Measurements from ENCODE around the gene CMTM4. TPM values are rescaled to one million over a fixed set of nuclear protein-coding genes. Genes with fewer than 3 reads are reported as not detected.

Gene CMTM4
- total and polyA plus RNA-seq, 2 of the 8 experiments (the other 6 are each of a cell fraction or from before 2014, with no cell fraction given) = 35.3 to 51.7 TPM

DNA sequence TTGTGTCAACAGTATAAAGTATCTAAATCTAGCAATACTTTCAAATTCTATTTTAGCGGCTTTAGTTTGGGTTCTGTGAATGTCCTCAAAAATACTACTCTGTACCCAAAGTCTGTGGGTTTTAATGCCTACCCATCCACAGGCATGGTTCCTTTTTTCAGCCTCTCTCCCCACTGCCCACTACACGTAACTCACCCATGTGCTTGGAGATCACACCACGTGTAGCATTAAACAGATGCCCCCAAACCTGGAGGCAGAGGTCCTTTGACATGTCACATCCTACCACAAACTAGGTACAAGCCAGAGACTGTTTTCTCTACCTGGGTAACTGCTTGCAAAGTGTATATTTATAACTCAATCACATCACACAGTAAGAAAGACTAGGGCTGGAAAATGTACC, 49.5 kb upstream of the CMTM4 start:
- Histone ChIP-seq H2BK15ac (ENCODE audit: low read length) (no peak overlapping the region), H2BK20ac (ENCODE audit: low read length) (no peak overlapping the region), H3K36me3 (ENCODE audit: control insufficient read depth in 2 of 4, insufficient read depth in 4 of 4, low read length in 3 of 4) (peaks cover 20 to 81% (median 52%) of the 10 kb centered on the region in 4 experiments), H3K4me2 (ENCODE audit: insufficient read depth in 1 of 2, low read depth in 2 of 2, low read length in 2 of 2) (no peak overlapping the region), H2BK12ac (ENCODE audit: low read depth, low read length) (no peak overlapping the region), H3K27me3 (replicated peaks in 1 of 4; ENCODE audit: control insufficient read depth in 3 of 4, extremely low read depth in 1 of 4, insufficient read depth in 3 of 4, low read length in 3 of 4) (no peaks in the 10 kb centered on the region), H3K23me2 (ENCODE audit: low read depth, low read length) (peaks cover 8% of the 10 kb centered on the region), H4K91ac (replicated peaks; ENCODE audit: insufficient read length, low read length) (no peak overlapping the region), H3K79me2 (ENCODE audit: control insufficient read depth in 1 of 2, insufficient read depth in 2 of 2, low read length in 2 of 2) (peaks cover 17 to 75% of the 10 kb centered on the region in 2 experiments), H3K4me1 (replicated peaks in 1 of 4; ENCODE audit: control insufficient read depth in 3 of 4, insufficient read depth in 4 of 4, low read length in 3 of 4) (peaks cover 3 to 9% (median 5%) of the 10 kb centered on the region in 4 experiments; a peak in 6 of 7 replicates), H4K20me1 (replicated peaks in 1 of 2; ENCODE audit: control insufficient read depth in 1 of 2, insufficient read depth in 2 of 2, low read length in 2 of 2) (peaks cover 18 to 21% of the 10 kb centered on the region in 2 experiments), H3K27ac (ENCODE audit: low read depth, low read length) (no peak overlapping the region), H4K5ac (ENCODE audit: insufficient read length, low read depth, low read length) (no peak overlapping the region), H2AFZ (ENCODE audit: low read length) (no peak overlapping the region), H4K8ac (ENCODE audit: extremely low read depth, insufficient read depth, low read length) (no peak overlapping the region), H3K4ac (replicated peaks; ENCODE audit: insufficient read length, low read depth, low read length) (no peak overlapping the region), H3K9ac (replicated peaks in 1 of 4; ENCODE audit: extremely low read depth in 1 of 4, low read depth in 3 of 4, low read length in 3 of 4) (no peak overlapping the region), H3K9me3 (ENCODE audit: insufficient read depth in 2 of 2, low read depth in 1 of 2, low read length in 1 of 2) (no peaks in the 10 kb centered on the region; a peak in 1 of 4 replicates), H2AK5ac (ENCODE audit: low read depth, low read length) (no peak overlapping the region), H3K23ac (ENCODE audit: insufficient read length) (no peak overlapping the region), H2BK5ac (ENCODE audit: low read depth, low read length) (no peak overlapping the region), H3K18ac (ENCODE audit: extremely low read depth, low read length) (no peak overlapping the region), H3K56ac (replicated peaks; ENCODE audit: insufficient read length, low read depth, low read length) (no peak overlapping the region), H3K79me1 (ENCODE audit: low read depth, low read length) (peaks cover 7% of the 10 kb centered on the region), H3K4me3 (ENCODE audit: extremely low read depth in 1 of 4, insufficient read depth in 2 of 4, low read depth in 3 of 4, low read length in 4 of 4) (no peak overlapping the region), H2BK120ac (replicated peaks; ENCODE audit: low read depth, low read length) (no peak overlapping the region), H3K14ac (ENCODE audit: insufficient read length) (no peak overlapping the region)
- CTCF ChIA-PET (ENCODE audit: partially characterized antibody) = interaction anchor here (0.7 to 11.3 kb wide), 4 partner anchors 9 to 49 kb away, joined by 3 to 170 read pairs (median 4); partner anchors contain the start of gene CMTM4
- 94% methylated on average over 3 of the region's 3 CpGs; no CpG with 5 or more reads in 1 of the 2 experiments for WGBS, 2 experiments (ENCODE audit: extremely low coverage in 1 of 2, insufficient coverage in 1 of 2, insufficient read length in 1 of 2, insufficient replicate concordance in 2 of 2, low coverage in 1 of 2, low lambda C conversion rate in 2 of 2, missing lambda C conversion rate in 1 of 2)
- POLR2A ChIA-PET (ENCODE audit: partially characterized antibody) = interaction anchor here (0.8 to 6.6 kb wide), 2 partner anchors 10 to 15 kb away, joined by 3 to 57 read pairs; no protein-coding TSS in a partner anchor
- DNase-seq (ENCODE audit: low read depth in 1 of 2, low spot score in 2 of 2) = no peak
- FAIRE-seq = no peak
- TF ChIP-seq CEBPB (IDR thresholded peaks at IDR 0.05; ENCODE audit: low read depth, low read length) (no peak), SUZ12 (IDR thresholded peaks at IDR 0.05; ENCODE audit: low read length) (no peak), SP4 (IDR thresholded peaks at IDR 0.05; ENCODE audit: low read length) (no peak), CBX5 (IDR thresholded peaks at IDR 0.05; ENCODE audit: low read depth, low read length) (no peak), KDM1A (IDR thresholded peaks at IDR 0.05; ENCODE audit: borderline replicate concordance, low read length) (no peak), KDM5A (IDR thresholded peaks at IDR 0.05; ENCODE audit: low read length) (no peak), SP2 (IDR thresholded peaks at IDR 0.05; ENCODE audit: low read length) (no peak), JUND (IDR thresholded peaks at IDR 0.05; ENCODE audit: low read length) (no peak), POLR2AphosphoS5 (IDR thresholded peaks at IDR 0.05; ENCODE audit: low read depth, low read length) (no peak), SIRT6 (IDR thresholded peaks at IDR 0.05; ENCODE audit: low read length) (no peak), HDAC6 (IDR thresholded peaks at IDR 0.05; ENCODE audit: low read depth, low read length) (no peak), TAF1 (IDR thresholded peaks at IDR 0.05; ENCODE audit: low read depth, low read length) (no peak), CBX8 (IDR thresholded peaks at IDR 0.05; ENCODE audit: borderline replicate concordance, low read depth, low read length) (no peak), ASH2L (IDR thresholded peaks at IDR 0.05; ENCODE audit: low read length) (no peak), POLR2A (IDR thresholded peaks at IDR 0.05; ENCODE audit: control extremely low read depth in 1 of 2, low read depth in 2 of 2, low read length in 2 of 2) (no peak)
- TF ChIP-seq, protein P1, sequence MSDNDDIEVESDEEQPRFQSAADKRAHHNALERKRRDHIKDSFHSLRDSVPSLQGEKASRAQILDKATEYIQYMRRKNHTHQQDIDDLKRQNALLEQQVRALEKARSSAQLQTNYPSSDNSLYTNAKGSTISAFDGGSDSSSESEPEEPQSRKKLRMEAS (IDR thresholded peaks at IDR 0.05) = no peak

Data from H1 (cell line).